ENCODE results near the gene STARD5. TPM values are rescaled to one million over a fixed set of nuclear protein-coding genes. Genes with fewer than 3 reads are reported as not detected.

Gene STARD5
- total and polyA plus RNA-seq, 2 of the 8 experiments (the other 6 are each of a cell fraction or from before 2014, with no cell fraction given), result 5.5 to 10.4 TPM

DNA sequence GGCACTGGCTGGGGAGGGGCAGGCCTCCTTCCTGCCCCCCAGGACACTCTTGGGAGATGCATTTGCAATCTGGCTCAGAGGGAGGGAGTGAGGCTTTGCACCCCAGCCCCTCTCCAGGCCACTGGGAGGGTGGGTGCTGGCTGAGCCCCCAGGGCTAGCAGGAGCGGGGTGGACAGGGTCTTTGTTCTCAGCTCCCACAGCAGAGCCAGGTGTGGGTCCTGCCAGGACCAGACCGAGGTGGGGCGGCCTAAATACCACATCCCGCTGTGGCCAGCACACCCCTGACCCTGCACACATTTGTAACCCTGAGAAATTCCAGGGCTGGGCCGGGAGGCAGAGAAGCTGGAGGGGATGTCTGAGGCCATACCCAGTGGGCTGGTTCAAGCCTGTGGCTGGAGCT is 41.0 kb downstream of the STARD5 start:
- Histone ChIP-seq H2BK15ac (ENCODE audit: low read length) (no peak overlapping the region), H2AK5ac (ENCODE audit: low read depth, low read length) (no peak overlapping the region), H3K4ac (replicated peaks; ENCODE audit: insufficient read length, low read depth, low read length) (no peak overlapping the region), H4K20me1 (replicated peaks in 1 of 2; ENCODE audit: control insufficient read depth in 1 of 2, insufficient read depth in 2 of 2, low read length in 2 of 2) (no peaks in the 10 kb centered on the region), H3K56ac (replicated peaks; ENCODE audit: insufficient read length, low read depth, low read length) (no peak overlapping the region), H4K91ac (replicated peaks; ENCODE audit: insufficient read length, low read length) (no peak overlapping the region), H3K36me3 (ENCODE audit: control insufficient read depth in 2 of 4, insufficient read depth in 4 of 4, low read length in 3 of 4) (no peaks in the 10 kb centered on the region), H2AFZ (ENCODE audit: low read length) (no peak overlapping the region), H3K79me1 (ENCODE audit: low read depth, low read length) (no peaks in the 10 kb centered on the region), H4K8ac (ENCODE audit: extremely low read depth, insufficient read depth, low read length) (no peak overlapping the region; the same call in 1 of the 2 replicates), H2BK12ac (ENCODE audit: low read depth, low read length) (no peak overlapping the region), H4K5ac (ENCODE audit: insufficient read length, low read depth, low read length) (no peak overlapping the region), H2BK20ac (ENCODE audit: low read length) (no peak overlapping the region), H3K4me3 (ENCODE audit: extremely low read depth in 1 of 4, insufficient read depth in 2 of 4, low read depth in 3 of 4, low read length in 4 of 4) (no peak overlapping the region), H3K14ac (ENCODE audit: insufficient read length) (no peak overlapping the region), H3K4me2 (ENCODE audit: insufficient read depth in 1 of 2, low read depth in 2 of 2, low read length in 2 of 2) (no peak overlapping the region), H3K23ac (ENCODE audit: insufficient read length) (no peak overlapping the region), H2BK5ac (ENCODE audit: low read depth, low read length) (no peak overlapping the region), H3K27me3 (replicated peaks in 1 of 4; ENCODE audit: control insufficient read depth in 3 of 4, extremely low read depth in 1 of 4, insufficient read depth in 3 of 4, low read length in 3 of 4) (no peaks in the 10 kb centered on the region), H3K9me3 (ENCODE audit: insufficient read depth in 2 of 2, low read depth in 1 of 2, low read length in 1 of 2) (peaks cover 0 to 7% of the 10 kb centered on the region in 2 experiments; a peak in 1 of 4 replicates), H3K4me1 (replicated peaks in 1 of 4; ENCODE audit: control insufficient read depth in 3 of 4, insufficient read depth in 4 of 4, low read length in 3 of 4) (no peaks in the 10 kb centered on the region), H2BK120ac (replicated peaks; ENCODE audit: low read depth, low read length) (no peak overlapping the region), H3K9ac (replicated peaks in 1 of 4; ENCODE audit: extremely low read depth in 1 of 4, low read depth in 3 of 4, low read length in 3 of 4) (no peak overlapping the region), H3K23me2 (ENCODE audit: low read depth, low read length) (no peaks in the 10 kb centered on the region), H3K18ac (ENCODE audit: extremely low read depth, low read length) (no peak overlapping the region), H3K79me2 (ENCODE audit: control insufficient read depth in 1 of 2, insufficient read depth in 2 of 2, low read length in 2 of 2) (no peaks in the 10 kb centered on the region), H3K27ac (ENCODE audit: low read depth, low read length) (no peak overlapping the region)
- FAIRE-seq (no peak), DNase-seq (ENCODE audit: low read depth in 1 of 2, low spot score in 2 of 2) (no peak)
- ChIA-PET POLR2A (ENCODE audit: partially characterized antibody) (no interaction called here), CTCF (ENCODE audit: partially characterized antibody) (interaction anchor here (0.6 to 2.1 kb wide), 9 partner anchors 8 to 127 kb away, joined by 3 to 7 read pairs (median 3); no protein-coding TSS in a partner anchor)
- 81% methylated on average over 5 of the region's 5 CpGs; no CpG with 5 or more reads in 1 of the 2 experiments for WGBS, 2 experiments (ENCODE audit: extremely low coverage in 1 of 2, insufficient coverage in 1 of 2, insufficient read length in 1 of 2, insufficient replicate concordance in 2 of 2, low coverage in 1 of 2, low lambda C conversion rate in 2 of 2, missing lambda C conversion rate in 1 of 2)
- TF ChIP-seq CHD1 (IDR thresholded peaks at IDR 0.05; ENCODE audit: low read depth, low read length) (no peak), SP4 (IDR thresholded peaks at IDR 0.05; ENCODE audit: low read length) (no peak), BACH1 (IDR thresholded peaks at IDR 0.05; ENCODE audit: low read length) (no peak), CEBPB (IDR thresholded peaks at IDR 0.05; ENCODE audit: low read depth, low read length) (no peak), KDM1A (IDR thresholded peaks at IDR 0.05; ENCODE audit: borderline replicate concordance, low read length) (no peak), ZNF274 (IDR thresholded peaks at IDR 0.05; ENCODE audit: borderline replicate concordance, extremely low read depth, low read length) (no peak), TAF7 (optimal IDR thresholded peaks at IDR 0.05; ENCODE audit: borderline replicate concordance, low read depth, low read length) (no peak), TEAD4 (IDR thresholded peaks at IDR 0.05; ENCODE audit: low read depth, low read length) (no peak), SP1 (IDR thresholded peaks at IDR 0.05; ENCODE audit: low read depth, low read length) (no peak), TCF12 (IDR thresholded peaks at IDR 0.05; ENCODE audit: low read depth, low read length) (no peak), TAF1 (IDR thresholded peaks at IDR 0.05; ENCODE audit: low read depth, low read length) (no peak)
- TF ChIP-seq, protein P1, sequence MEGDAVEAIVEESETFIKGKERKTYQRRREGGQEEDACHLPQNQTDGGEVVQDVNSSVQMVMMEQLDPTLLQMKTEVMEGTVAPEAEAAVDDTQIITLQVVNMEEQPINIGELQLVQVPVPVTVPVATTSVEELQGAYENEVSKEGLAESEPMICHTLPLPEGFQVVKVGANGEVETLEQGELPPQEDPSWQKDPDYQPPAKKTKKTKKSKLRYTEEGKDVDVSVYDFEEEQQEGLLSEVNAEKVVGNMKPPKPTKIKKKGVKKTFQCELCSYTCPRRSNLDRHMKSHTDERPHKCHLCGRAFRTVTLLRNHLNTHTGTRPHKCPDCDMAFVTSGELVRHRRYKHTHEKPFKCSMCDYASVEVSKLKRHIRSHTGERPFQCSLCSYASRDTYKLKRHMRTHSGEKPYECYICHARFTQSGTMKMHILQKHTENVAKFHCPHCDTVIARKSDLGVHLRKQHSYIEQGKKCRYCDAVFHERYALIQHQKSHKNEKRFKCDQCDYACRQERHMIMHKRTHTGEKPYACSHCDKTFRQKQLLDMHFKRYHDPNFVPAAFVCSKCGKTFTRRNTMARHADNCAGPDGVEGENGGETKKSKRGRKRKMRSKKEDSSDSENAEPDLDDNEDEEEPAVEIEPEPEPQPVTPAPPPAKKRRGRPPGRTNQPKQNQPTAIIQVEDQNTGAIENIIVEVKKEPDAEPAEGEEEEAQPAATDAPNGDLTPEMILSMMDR (IDR thresholded peaks at IDR 0.05; ENCODE audit: control extremely low read depth in 1 of 3, insufficient read depth in 1 of 3, low read depth in 1 of 3, low read length in 3 of 3), result no peak
- TF ChIP-seq, protein P2, sequence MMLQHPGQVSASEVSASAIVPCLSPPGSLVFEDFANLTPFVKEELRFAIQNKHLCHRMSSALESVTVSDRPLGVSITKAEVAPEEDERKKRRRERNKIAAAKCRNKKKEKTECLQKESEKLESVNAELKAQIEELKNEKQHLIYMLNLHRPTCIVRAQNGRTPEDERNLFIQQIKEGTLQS (IDR thresholded peaks at IDR 0.05; ENCODE audit: insufficient read depth, low read depth, low read length), result no peak

Data from H1 (cell line).